Gastrocnemius medialis (tissue), 4 donors: ENCODE measurements around the gene KLHL30. TPM values are rescaled to one million over a fixed set of nuclear protein-coding genes. Genes with fewer than 3 reads are reported as not detected.

Experiments used
- ATAC-seq, 2 donors: fragments of 150-250 bp; one replicate each; pipeline ENCODE4 v1.9.1; 2016
- DNase-seq, 2 donors: peaks; one replicate each; pipeline ENCODE4 v3.0.0-alpha.2; 2019
- H3K27ac ChIP-seq, 4 donors: fragments of 200-600 bp; sonication (generic); 1 replicate in 1 of 4; 2 replicates in 3 of 4; pipeline ENCODE4 v1.5.1; 2016 to 2018; ENCODE audit warnings: mild to moderate bottlenecking in 2 of 4, moderate library complexity in 1 of 4
- H3K27me3 ChIP-seq, 3 donors: fragments of 200-600 bp; sonication (generic) in 2 of 3; 1 replicate in 1 of 3; 2 replicates in 2 of 3; pipeline versions ENCODE4 v1.5.1 to v1.6.0; 2016 to 2019; ENCODE audit warnings: mild to moderate bottlenecking in 1 of 3, moderate library complexity in 1 of 3
- H3K36me3 ChIP-seq, 2 donors: fragments of 200-600 bp; sonication (generic) in 1 of 2; one replicate each; pipeline ENCODE4 v1.5.1; 2017 to 2018
- H3K4me1 ChIP-seq, 2 donors: fragments of 200-600 bp; sonication (generic) in 1 of 2; one replicate each; pipeline ENCODE4 v1.5.1; 2016 to 2017; ENCODE audit warnings: mild to moderate bottlenecking in 2 of 2
- H3K4me3 ChIP-seq, 4 donors: fragments of 200-600 bp; sonication (generic) in 3 of 4; 1 replicate in 1 of 4; 2 replicates in 3 of 4; pipeline ENCODE4 v1.5.1; 2016 to 2019; ENCODE audit warnings: mild to moderate bottlenecking in 2 of 4
- H3K9me3 ChIP-seq, 3 donors: fragments of 200-600 bp; sonication (generic) in 2 of 3; 1 replicate in 1 of 3; 2 replicates in 2 of 3; pipeline ENCODE4 v1.5.1; 2016 to 2019
- CTCF ChIP-seq, 5 experiments: fragments of 450-650 bp in 3 of 5; fragments of 200-600 bp in 2 of 5; sonication (generic) in 2 of 5; IDR thresholded peaks in 4 of 5; conservative IDR thresholded peaks in 1 of 5; 1 replicate in 4 of 5; 2 replicates in 1 of 5; pipeline ENCODE4 v1.5.1; 2016 to 2019; ENCODE audit warnings: antibody characterized with exemption in 5 of 5, mild to moderate bottlenecking in 3 of 5, moderate library complexity in 3 of 5
- POLR2A ChIP-seq, 2 donors: fragments of 450-650 bp; IDR thresholded peaks; one replicate each; pipeline ENCODE4 v1.6.1; 2017; ENCODE audit warnings: antibody characterized with exemption in 2 of 2, mild to moderate bottlenecking in 2 of 2, moderate library complexity in 2 of 2
- in situ Hi-C, 4 donors: fragments of 200-750 bp; cut with MboI; loops; one replicate each; pipeline versions ENCODE4 v1.15.0 to v1.8.0; 2017; ENCODE audit warnings: low sequenced_read_pairs in 4 of 4
- intact Hi-C: fragments of 100-400 bp; cut with DNase I; formaldehyde crosslinking; loops from one replicate; pipeline ENCODE4 v1.15.1; 2023; ENCODE audit warnings: low total_unique reads
- total RNA-seq, 4 donors: library from RNA; depleted of rRNA; stranded (reverse); fragments of >200 nt; gene quantifications; one replicate each; pipeline versions ENCODE4 v1.1.0 to v1.2.3, GENCODE V29; 2016

The KLHL30 gene
- total RNA-seq, 4 donors from 2014 or later = 37.9 to 224 (median 142) TPM

- Histone ChIP-seq H3K9me3 (no peaks in the 10 kb centered on the region), H3K4me3 (no peak overlapping the region), H3K4me1 (no peaks in the 10 kb centered on the region), H3K36me3 (no peaks in the 10 kb centered on the region), H3K27ac (no peak overlapping the region), H3K27me3 (no peaks in the 10 kb centered on the region)
- no peak for ATAC-seq
- in situ Hi-C loops = no loop called here
- intact Hi-C loops = no loop called here
- DNase-seq = no peak
- TF ChIP-seq CTCF (IDR thresholded peaks at IDR 0.05 in 4 of 5, conservative IDR thresholded peaks at IDR 0.05 in 1 of 5) (no peak), POLR2A (IDR thresholded peaks at IDR 0.05) (no peak)
These were observed 38.8 kb upstream of the KLHL30 start for GRCh38 chr2:238099714-238100048.

GRCh38 chr2:238100049-238100820, 38.2 kb upstream of the KLHL30 start, which contains the start of gene ESPNL:
Gene ESPNL (plus strand): TSS chr2:238100340. CDS start chr2:238100420, 80 bp downstream.
- no peaks in the 10 kb centered on the region for H3K9me3 ChIP-seq
- H3K4me3 ChIP-seq = no peak within 1 kb of the TSS
- in situ Hi-C loops (no loop called here), intact Hi-C loops (no loop called here)
- no peak within 1 kb of the TSS for H3K27ac ChIP-seq
- TF ChIP-seq CTCF (IDR thresholded peaks at IDR 0.05 in 4 of 5, conservative IDR thresholded peaks at IDR 0.05 in 1 of 5) = no peak
- no peak for TF ChIP-seq POLR2A (IDR thresholded peaks at IDR 0.05)
- no peaks in the 10 kb centered on the region for H3K4me1 ChIP-seq
- DNase-seq = no peak
- no peaks in the 10 kb centered on the region for H3K36me3 ChIP-seq
- ATAC-seq = no peak
- no peaks in the 10 kb centered on the region for H3K27me3 ChIP-seq

- TF ChIP-seq CTCF (IDR thresholded peaks at IDR 0.05 in 4 of 5, conservative IDR thresholded peaks at IDR 0.05 in 1 of 5) = no peak
- TF ChIP-seq POLR2A (IDR thresholded peaks at IDR 0.05) = no peak
- no peak overlapping the region for H3K4me3 ChIP-seq
- no peaks in the 10 kb centered on the region for H3K9me3 ChIP-seq
- in situ Hi-C loops (no loop called here), intact Hi-C loops (no loop called here)
- DNase-seq (no peak), ATAC-seq (no peak)
- H3K27me3 ChIP-seq = no peaks in the 10 kb centered on the region
- H3K4me1 ChIP-seq = no peaks in the 10 kb centered on the region
- H3K36me3 ChIP-seq = no peaks in the 10 kb centered on the region
- H3K27ac ChIP-seq = no peak overlapping the region
These were observed 37.4 kb upstream of the KLHL30 start for GRCh38 chr2:238100821-238101771.

- intact Hi-C loops = no loop called here
- no peak for DNase-seq
- H3K4me1 ChIP-seq = no peaks in the 10 kb centered on the region
- in situ Hi-C loops = no loop called here
- no peaks in the 10 kb centered on the region for H3K9me3 ChIP-seq
- H3K4me3 ChIP-seq = no peak overlapping the region
- H3K36me3 ChIP-seq = no peaks in the 10 kb centered on the region
- TF ChIP-seq CTCF (IDR thresholded peaks at IDR 0.05 in 4 of 5, conservative IDR thresholded peaks at IDR 0.05 in 1 of 5) = no peak
- TF ChIP-seq POLR2A (IDR thresholded peaks at IDR 0.05) = no peak
- H3K27me3 ChIP-seq = no peaks in the 10 kb centered on the region
- H3K27ac ChIP-seq = no peak overlapping the region
- ATAC-seq = no peak
These were observed 36.3 kb upstream of the KLHL30 start for GRCh38 chr2:238101891-238102841.
